IPS DF 4.7 (cell line): ENCODE results near the gene BRSK1.

ENCODE experiments used
- DNase-seq: peaks from one replicate; pipeline ENCODE4 v3.0.0-alpha.2; 2013; ENCODE audit warnings: low spot score; ENCODE audit errors: extremely low read depth

The BRSK1 gene

DNA sequence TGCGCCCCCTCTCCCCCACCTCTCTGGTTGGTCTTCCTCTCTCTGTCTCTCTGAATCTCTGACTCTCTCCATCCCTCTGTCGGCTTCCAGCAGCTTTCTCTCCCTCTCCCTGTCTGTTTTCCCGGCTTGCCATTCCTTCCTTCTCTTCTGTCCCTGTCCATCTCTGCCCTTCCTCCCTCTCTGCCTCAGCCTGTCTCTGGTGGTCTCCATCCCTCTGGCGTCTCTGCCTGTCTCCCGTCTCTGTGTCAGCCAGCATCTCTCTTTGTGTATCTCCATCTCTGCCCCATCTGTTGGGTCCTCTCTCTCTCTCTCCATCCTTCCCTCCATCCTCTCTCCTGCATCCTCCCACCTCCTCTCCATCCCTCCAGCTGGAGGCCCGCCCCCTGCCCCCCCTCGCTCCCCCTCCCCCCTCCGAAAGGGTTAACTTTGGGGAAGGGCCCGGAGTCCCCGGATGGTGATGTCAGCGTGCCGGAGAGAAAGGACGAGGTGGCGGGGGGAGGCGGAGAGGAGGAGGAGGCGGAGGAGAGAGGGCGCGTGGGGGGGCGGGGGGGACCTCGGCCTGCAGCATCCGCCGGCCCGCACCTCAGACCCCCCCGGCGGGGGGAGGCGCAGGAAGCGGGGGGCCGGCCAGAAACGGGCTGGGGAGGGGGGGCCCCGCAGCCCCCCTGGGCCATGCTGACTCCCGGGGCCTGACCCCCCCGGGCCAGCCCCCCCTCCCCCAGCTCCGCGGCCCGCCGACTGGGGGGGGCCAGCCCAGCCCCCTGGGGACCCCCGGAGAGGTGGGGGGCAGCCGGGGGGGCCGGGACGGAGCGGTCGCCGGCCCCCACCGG lies at the start of gene BRSK1:
TSS of gene BRSK1 (plus strand) at position 450 of the 830 bp plus-strand sequence. CDS start 446 bp downstream, outside the sequence.
- no peak for DNase-seq

- DNase-seq: no peak
Observed at GRCh38 chr19:55238030-55238429, 45.8 kb upstream of the BRSK1 start.

DNA sequence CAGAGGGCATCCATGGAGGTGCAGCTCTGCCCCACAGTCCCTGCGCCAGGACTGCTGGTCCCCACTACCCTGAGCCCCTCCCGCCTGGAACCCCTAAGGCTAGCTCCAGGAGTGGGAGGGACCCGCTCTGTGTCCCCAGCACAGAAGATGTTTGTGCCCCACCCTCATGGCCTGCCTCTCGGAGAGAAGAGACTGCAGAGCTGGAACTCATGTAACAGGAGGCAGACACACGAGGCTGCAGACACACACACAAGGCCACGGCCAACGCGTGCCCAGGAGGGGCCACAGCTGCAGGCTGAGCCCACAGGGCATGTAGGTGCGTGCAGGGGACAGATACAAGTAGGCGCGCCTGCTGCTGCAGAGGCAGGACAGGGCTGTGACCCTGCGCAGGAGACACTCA lies 44.8 kb upstream of the BRSK1 start:
- no peak for DNase-seq

DNA sequence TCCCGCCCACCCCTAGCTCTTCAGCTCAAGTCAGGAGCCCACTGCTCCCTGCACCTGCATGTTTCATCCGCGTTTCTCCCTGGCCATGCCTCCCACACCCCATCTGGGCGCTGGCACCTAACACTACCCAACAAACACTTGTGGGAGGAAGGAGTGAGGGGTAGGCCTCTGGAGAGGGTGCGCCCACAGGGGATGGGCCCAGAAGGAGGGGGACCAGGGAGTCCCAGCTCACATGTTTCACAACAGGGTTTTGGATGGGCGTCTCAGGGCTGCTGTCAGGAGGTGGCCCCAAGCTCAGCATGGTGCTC lies 43.1 kb upstream of the BRSK1 start:
- no peak for DNase-seq

GRCh38 chr19:55241143-55241934 lies 42.5 kb upstream of the BRSK1 start:
- DNase-seq: no peak

DNA sequence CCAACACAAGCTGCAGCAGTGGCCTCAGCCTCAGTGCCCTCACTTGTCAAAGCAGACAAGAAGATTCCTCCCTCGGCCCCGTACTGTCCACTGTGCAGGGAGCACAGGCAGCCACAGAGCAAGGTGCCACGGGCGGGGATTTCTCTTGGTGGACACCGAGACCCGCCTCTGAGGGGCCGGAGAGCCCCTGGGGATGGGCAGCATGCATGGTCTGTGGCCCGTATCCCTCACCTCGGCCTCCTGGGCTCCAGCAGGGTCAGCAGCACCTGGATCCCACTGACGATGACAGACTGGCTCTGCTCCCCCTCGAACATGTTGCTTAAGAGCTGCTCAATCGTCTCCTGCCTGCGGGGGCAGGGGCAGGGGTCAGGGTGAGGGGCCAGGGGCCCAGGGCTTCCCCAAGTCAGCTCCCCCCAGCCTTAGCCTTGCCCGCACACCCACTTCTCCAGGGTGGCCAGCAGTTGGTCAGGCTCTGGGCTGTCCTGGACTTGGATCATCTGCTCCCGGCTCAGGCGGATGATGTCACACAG lies 41.8 kb upstream of the BRSK1 start:
- DNase-seq: no peak

DNA sequence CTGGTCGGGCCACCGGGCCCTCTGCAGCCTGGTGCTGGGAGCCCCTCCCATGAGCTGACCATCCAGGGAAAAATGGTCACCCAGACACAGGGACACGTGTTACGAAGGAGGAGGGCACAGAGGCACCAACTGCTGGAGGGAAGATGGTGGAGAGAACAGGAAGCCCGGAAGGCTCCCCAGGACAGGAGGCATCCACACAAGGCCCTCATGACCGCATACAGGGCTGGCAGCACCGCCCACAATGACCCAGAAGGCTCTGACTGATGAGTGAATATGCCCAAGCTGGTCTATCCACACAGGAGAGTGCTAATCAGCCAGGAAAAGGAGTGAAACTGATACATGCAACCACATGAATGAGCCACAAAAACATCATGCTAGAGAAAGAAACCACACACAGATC lies 41.3 kb upstream of the BRSK1 start:
- DNase-seq: no peak

GRCh38 chr19:55244004-55244680 lies 39.7 kb upstream of the BRSK1 start:
- no peak for DNase-seq

GRCh38 chr19:55245236-55245904 lies 38.4 kb upstream of the BRSK1 start:
- no peak for DNase-seq

DNA sequence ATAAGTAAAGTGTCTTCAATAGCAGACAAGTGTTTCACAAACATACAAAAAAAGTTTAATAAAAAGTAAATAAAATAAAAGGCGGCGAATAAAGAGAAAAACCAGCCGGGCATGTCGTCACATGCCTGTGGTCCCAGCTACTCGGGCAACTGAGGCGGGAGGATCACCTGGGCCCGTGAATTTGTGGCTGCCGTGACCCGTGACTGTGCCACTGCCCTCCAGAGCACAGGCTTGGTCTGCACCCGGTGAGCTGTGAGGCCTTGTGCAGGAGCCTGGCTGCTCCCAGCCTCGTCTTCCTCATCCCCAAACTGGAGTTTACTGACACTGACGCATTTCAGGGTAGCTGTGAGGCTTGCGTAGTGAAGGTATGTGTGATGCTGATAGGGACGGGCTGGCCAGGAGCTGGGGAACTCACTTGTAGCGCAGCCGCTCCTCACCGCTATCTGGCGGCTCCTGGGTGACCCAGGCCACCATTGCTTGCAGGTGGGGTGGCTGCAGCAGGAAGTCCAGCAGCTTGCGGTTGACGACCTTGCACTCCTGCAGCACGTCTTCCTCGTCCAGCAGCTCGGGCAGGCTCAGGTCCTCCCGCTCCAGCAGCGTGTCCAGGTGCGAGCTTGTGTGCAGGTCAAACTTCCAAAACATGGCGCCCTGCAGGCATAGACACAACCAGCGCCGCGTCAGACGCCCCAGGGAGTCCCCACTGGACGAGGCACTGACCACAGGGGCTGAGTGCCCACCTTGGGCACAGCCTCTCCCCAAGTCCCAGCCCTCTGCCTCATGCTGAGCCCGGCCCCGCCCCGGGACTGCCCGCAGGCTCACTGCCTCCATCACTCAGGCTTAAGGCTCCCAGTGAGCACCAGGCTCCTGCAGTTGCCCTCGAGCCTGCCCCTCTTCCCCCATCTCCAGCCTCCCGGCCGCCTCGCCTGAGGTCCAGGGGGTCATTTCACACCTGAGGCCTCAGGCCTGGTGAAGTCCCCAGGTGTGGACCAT lies 37.0 kb upstream of the BRSK1 start:
- no peak for DNase-seq

DNA sequence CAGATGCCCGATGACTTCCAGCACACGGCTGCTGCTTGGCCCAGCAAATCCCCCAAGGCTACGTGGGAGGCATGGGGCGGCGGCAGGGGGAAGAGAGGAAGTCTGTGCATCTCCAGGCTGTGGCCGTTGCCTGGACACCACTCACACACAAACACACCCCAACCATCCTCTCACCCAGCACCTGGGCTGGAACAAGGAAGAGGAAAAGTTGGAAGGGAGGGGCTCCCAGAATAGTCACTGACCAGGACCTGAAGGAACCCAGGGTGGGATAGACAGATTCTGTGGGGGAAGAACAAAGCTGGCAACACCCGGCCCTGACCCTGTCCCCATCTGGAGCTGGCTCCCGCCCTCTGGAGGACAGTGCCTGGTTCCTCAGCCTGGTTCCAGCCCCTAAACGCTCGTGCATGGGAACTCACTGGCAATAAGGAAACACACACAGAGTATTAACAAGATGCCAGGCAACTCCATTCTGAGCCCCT lies 36.1 kb upstream of the BRSK1 start:
- no peak for DNase-seq

DNA sequence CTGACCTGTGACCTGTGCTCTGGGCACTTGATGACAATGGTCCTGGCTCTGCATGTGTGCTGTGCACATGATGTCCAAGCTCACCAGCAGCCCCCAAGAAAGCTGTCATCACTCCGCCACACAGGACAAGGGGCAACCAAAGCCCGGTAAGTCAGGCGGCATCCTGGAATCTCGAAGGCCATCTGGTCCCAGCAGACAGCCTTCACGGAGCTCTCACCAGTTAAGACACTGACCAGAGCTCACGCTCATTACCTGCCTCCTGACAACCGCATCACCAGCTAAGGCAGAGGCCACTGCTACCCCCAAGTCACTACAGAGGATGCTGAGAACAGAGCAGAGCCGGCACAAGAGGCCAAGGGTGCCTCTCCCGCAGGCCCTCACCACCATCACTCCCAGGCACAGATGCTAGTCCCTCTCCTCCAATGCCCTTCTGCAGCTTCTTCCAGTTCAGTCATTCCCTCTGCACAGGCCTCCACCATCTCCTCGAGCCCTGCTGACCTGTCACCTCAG lies 35.6 kb upstream of the BRSK1 start:
- DNase-seq: no peak

DNA sequence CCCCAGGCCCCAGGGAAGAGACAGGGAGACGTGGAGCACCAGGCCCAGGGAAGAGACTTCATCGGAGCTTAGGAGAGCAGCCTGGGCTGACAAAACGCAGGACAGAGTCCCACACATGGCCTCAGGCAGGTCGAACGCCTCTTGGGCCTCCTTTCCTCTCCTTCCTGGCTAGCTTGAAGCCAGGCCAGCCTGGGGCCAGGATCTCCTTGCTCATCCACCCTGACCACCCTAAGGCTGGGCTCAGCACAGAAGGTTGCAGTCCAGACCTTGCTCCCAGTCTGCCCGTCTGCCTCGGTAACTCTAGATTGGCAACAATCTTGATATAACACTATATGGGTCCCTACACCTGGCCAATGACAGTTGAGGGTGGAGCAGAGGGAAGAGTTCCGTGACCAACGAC lies 35.1 kb upstream of the BRSK1 start:
- no peak for DNase-seq

- DNase-seq: no peak
Observed at GRCh38 chr19:55249841-55250240, 34.0 kb upstream of the BRSK1 start.

GRCh38 chr19:55250262-55251036 lies 33.3 kb upstream of the BRSK1 start:
- no peak for DNase-seq

DNA sequence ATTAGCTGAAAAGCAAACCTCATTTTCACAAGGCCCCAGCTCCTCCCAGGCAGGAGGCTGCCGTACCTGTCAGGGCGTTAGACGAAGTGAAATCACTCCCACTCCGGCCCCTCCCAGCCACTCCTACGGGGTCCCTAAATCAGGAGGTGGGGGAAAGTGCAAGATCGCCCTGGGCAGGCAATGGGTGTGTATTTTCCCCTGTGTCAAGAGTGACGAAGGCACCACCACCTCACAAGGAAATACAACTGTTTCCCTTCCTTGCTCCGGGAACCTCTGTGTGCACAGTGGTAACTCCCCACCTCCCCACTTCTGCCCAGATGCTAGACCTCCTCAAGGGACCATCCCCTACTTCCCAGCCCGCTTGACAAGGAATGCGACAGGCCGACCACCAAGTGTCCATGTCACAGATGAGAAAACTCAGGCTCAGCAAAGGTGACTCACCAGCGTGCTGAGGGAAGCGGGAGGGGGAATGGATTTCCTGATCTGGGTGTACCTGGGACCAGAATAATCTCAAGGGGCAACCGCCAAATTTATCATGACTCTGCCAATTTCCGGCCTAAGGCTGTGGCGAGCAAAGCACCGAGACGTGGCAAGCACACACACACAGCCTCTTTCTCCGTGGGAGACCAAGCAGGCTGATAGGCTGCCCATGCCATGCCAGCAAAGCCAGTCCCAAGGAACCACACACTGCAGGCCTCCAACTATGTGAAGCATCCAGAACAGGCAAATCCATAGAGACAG lies 32.3 kb upstream of the BRSK1 start:
- DNase-seq: no peak

DNA sequence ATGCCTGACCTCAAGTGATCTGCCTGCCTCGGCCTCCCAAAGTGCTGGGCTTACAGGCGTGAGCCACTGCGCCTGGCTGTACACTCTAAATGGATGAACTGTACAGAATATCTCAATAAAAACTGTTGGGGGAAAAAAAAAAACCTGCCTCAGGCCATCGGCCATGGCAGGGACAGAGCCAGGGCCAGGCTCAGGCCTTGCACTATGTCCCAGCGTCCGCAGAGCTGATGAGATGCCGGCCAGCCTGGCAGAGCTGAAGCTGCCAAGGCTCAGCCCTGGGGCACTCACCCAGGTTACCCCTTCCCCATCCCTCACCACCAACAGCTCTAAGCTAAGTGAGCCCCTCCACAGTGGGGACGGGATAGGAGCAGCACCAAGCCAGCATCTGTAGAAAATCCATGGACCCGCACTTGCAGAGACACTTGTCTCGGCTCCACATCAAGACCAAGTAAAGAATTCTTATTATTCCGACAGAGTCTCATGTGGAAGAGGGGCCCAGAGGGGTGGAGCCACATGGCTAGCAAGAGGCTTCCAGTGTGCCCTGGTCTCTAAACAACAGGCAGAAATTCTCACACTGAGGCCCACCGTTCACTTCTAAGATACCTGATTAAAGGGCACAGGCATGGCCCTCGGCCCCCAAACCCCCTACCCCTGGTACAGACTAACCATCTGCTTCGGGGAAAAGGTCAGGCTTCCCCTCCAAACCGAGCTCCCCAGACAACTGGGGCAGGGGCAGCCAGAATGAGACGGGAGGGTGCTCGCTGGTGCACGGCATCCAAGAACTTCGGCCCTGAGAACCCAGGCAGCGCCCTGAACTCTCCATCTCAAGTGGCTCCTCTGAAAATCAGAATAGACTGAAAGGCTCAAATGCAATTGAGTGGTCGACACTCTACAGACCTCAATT lies 30.8 kb upstream of the BRSK1 start:
- no peak for DNase-seq
